NCI-H526 (cell line): ENCODE data around the gene POMGNT2.

Source experiments
- DNase-seq, 2 experiments: peaks; one replicate each; lab custom pipeline; 2025; lab: John Stamatoyannopoulos, UW

POMGNT2 gene

DNA sequence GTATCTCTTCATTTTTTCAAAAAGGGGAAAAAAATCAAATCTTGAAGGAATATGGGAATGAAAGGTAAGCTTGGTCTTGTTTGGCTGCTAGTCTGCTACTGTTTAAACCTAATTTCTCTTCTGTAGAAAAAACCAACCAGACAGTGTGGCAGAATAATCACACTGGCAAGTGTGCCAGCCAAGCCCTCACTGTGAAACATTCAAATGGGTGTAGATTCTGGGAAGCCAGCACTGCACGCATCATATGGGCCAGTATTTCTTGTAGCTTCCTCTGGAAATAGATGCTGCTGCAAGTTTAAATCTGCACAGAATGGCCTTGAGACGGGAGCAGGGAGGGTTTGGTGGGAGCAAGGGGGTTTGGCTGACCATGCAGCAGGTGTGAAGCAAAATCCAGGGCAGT lies 62.1 kb downstream of the POMGNT2 start:
- no peak for DNase-seq

DNA sequence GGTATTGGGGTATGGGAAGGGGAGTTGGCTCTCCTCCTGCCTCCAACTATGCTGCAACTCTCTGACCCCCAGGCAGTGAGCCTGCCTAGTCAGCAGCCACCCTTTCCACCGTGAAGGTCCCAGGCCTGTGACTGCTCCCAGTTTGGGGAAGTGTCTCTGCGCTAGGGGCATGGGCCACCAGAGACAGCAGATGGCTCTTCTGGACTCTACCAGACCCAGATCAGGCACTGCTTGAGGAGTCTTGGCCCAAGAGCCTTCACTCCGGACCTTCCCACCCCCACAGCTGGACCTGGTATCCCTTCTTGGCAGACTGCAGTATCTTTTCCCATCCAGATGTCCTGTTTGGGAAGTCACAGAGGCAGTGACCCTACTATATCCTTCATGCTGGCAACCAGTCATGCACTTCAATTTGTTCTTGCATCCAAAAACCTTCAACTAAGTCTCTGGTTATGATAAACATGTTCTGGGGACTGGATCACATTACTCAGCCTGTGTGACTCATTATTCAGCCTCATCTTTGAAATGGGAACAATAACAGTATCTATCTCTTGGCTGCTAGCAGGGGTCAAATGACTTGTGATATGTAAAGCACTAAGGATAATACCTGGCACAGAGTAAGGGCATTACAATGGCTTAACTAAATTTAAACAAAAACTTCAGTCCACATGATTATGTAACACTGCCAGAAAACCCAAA lies 62.7 kb downstream of the POMGNT2 start:
- DNase-seq, result no peak

DNA sequence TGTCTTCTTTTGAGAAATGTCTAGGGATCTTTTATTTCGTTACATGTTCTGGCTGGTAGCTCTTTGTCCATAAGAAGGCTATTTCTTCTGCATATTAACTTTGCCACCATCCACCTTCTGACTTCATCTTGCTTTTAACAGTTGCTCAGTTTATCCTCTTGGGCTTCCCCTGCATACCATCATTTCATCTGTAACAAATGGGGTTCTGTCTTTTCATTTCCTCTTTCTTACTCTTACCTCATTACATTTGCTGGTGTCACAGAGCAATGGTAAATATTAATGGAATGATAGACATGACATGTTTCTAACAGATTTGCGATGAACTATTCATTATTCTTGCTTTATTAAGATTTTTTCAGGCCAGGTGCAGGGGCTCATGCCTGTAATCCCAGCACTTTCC lies 64.4 kb downstream of the POMGNT2 start:
- DNase-seq, result no peak

DNA sequence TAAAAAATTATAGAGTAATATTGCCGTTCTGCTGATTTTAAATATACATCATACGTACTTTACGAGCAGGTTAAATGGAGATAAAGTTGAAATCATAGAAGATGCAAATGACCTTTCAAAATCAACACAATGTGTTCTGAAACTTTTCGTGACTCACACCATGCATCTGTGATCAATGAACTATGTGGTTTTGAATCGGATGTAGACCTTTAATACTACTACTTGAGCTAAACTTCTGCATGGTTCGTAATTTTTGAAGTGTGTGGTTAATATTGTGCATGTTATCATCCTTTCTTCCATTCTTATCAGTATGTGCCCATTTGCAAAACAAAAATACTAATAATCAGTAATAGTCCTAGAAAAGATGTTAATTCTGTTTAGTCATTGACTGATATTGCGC lies 67.9 kb downstream of the POMGNT2 start:
- no peak for DNase-seq

DNA sequence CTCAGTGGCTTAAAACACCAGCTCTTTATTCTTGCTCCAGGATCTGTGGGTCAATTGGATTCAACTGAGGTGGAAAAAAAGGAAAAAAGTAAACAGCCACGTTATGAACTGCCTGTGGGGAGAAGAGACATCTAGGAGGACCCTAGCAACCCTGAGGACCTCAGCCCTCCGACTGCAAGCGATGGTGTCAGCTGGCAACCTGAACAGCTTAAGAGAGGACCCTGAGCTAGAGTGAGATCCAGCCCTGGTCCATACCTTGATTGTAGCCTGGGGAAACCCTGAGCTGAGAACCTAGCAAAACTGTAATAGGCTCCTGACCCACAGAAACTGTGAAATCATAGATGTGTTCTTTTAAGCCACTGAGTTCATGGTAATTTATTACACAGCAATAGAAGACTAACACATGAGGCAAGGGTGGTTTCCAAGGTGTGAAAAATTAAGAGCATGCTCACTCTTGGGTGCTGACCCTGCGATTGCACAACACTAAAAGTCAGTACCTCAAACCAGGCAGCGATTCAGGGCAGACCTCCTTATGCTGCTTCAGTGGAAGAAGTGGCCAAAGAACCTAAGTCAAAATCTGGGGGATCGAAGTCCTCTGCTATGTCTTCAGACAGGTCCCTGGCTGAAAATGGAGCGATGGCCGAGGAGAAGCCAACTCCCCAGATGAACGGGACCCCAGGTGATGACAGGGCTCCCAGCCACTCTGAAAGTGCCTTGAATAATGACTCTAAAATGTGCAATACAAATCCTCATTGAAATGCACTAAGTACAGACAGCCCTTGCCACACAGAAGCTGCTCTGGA lies 69.1 kb downstream of the POMGNT2 start:
- DNase-seq, result no peak

DNA sequence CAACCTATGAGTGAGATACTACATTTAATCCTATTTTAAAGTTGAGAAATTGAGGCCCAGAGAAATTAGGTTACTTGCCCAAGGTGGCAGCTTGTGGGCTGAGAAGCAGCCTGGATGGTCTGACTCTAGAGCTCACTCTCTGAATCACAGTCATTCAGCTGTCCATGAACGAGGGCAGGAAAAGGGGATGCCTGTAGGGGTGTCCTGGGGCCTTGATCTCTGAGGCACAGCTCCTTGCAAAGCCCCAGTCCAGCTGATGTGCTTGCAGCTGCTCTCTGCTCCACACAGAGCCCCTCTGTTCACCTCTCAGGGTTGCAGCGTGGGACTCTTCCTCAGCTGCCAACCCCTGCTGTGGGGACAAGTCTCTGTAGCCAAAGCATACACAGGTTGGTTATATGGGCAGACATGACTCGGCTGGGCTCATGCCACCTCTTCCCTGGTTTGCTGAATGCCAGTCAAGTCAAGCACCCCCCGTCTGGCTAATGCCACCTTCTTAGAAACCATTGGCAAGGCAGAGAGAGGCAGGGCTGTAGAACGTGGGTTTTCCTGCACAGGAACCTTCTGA lies 70.0 kb downstream of the POMGNT2 start:
- DNase-seq, result no peak

DNA sequence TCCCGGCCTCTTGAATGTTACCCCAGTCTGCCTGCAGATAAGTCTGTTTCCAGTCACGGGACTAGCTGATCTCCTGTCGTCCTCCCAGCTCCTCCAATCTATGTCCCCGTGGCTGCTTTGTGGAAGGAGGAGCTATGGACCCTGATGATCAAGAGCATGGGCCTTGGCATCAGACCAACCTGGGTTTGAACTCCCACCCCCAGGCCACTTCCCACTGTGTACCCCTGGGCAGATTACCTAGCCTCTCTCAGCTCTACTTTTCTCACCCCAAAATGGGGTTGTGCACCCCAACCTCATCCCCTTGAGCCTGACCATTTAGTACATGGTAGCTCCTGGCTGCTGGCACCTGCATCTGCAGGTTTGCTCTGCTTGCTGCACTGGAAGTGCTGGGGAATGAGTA lies 71.0 kb downstream of the POMGNT2 start:
- DNase-seq, result no peak

DNA sequence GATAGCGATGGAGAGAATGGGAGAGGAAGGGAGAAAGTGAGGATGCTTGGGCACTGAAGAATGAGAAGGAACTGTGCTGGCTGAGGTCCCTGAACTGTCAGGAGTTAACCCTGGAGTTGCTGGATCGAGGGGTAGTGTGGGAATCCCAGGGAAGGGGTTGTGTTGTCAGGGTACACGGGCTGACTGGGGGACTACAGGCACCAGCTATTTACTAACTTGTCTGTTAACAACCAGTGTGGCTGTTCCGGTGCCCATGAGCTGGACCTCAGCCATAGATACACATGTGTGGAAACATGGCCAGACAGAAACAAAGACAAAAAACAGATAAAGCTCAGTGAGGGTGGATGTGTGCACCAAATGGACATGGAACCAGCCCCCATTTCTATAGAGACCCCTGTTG lies 71.7 kb downstream of the POMGNT2 start:
- no peak for DNase-seq

DNA sequence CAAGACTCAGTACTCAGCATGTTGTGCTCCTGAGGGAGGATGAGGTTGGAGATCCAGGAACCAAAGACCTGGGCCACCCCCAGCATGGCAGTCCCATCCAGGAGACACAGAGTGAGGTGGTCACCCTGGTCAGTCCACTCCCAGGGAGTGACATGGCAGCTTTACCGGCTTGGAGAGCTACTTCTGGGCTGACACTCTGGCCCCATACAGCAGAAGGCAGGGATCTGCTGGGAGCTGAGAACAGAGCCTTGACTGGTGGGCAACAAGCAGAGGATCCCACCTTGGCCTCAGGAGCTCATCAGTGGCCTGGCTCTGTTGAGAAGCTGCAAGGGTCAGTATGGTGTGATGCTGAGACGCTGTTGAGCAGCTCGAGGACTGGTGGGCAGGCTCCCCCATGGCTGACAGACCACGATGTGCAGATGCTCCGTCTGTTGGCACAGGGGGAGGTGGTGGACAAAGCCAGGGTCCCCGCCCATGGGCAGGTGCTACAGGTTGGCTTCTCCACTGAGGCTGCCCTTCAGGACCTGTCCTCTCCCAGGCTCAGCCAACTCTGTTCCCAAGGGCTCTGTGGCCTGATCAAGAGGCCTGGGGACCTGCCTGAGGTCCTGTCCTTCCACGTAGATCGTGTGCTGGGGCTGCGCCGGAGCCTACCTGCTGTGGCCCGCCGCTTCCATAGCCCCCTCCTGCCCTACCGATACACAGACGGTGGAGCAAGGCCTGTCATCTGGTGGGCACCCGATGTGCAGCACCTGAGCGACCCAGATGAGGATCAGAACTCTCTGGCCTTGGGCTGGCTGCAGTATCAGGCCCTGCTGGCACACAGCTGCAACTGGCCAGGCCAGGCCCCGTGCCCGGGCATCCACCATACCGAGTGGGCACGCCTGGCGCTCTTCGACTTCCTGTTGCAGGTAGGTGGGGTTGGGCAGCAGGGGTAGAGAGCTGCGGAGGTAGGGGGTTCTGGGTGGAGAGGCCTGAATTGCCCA lies 72.9 kb downstream of the POMGNT2 start:
- DNase-seq, result no peak

DNA sequence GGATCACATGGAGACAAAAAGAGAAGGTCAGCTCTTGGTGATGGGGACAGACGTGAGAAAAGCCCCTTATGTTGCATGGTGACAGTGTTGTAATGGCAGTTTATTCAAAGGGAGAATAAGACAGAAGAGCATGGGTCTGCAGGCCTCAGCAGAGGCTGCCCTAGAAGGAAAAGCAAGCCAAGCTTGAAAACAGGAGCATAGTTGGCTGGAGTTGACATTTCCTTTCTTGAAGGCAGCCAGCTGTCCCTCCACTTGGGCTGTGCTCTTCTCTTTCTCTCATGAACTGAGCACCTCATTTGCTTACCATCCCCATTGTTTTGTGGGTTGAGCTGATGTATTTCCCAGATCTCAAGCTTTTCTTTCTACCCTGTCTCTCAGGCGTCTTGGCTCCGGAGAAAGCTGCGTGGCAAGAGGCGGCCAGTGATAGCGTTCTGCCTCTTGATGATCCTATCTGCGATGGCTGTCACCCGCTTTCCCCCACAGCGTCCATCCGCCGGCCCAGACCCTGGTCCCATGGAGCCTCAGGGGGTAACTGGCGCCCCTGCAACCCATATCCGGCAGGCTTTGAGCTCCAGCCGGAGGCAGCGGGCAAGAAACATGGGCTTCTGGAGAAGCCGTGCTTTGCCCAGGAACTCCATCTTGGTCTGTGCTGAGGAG lies 73.9 kb downstream of the POMGNT2 start:
- DNase-seq, result no peak

DNA sequence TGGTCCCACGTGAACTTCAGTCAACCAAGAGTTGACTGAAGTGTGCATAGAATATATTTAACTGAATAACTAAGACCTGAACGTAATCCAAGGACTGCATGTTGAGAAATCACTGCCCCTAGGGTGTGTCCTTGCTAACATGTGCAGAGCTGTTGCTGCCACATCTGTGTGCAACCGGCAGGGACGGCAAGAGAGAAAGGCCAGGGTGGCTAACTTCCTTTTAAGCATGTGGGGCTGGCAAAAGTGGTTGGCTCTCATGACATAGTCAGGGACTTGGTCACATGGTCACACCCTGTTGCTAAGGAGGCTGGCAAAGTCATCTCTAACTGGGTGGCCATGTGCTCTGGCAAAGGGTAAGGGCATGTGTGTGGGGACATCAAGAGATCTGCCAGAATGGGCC lies 74.4 kb downstream of the POMGNT2 start:
- no peak for DNase-seq

DNA sequence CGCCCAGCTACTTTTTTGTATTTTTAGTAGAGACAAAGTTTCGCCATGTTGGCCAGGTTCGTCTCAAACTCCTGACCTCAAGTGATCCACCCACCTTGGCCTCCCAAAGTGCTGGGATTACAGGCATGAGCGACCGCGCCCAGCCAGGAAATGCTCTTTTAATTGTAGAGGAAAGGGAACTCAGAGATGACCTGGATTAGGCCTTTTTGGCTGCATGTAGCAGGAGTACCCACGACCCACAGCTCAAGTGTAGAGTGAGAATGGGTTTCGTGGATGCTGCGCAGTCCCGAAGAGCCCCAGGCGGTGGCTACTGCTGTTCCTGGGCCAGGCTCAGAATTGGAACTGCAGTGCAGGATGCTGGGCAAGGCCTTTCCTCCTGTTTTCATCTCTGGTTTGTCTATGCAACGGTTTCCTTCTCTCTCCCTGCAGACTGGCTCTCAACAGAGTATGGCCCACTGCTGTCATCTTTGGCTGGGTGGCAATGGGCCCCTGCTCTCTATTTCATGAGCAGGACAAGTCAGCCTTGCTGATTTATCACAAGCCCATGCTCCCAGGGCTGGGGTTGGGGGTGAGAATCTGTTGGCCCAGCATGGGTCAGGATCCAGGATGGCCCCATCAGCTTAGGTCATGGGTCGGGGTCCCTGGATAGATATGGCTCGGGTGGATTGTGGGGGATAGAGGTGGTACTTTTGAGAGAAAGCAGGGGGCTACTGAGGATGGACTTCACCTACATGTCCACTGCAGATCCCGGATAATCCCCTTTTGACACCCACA lies 75.5 kb downstream of the POMGNT2 start:
- no peak for DNase-seq
